ENCODE results near the gene POC1B.

The POC1B gene

DNA sequence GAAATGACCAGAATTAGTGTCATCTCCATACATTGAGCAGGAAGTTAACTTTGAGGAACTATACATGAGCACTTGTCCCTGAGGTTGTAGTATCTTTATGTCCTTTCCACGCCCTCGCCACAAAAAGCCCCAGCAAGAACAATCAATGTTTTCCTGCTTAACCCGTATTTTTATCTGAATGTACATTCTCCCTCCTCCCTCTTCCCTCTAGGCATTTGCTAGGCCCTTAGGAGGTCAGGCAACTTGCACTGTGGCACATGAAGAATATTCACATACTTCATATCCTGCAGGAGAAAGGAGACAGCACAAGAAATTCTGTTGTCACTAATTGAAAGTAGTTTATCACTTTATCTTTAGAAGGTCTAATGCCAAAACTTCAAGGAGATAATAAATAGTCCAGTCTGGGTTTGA, 155.4 kb downstream of the POC1B start:
- H3K9me3 Mint-ChIP-seq: no peaks in the 10 kb centered on the region
- H3K36me3 Mint-ChIP-seq (ENCODE audit: low read depth): no peaks in the 10 kb centered on the region

More for the DNA sequence above, 155.4 kb downstream of the POC1B start:
- peaks cover 18% of the 10 kb centered on the region for H3K4me1 Mint-ChIP-seq (ENCODE audit: low read depth)
- H3K4me3 Mint-ChIP-seq: no peak overlapping the region
- no peak overlapping the region for H3K27ac Mint-ChIP-seq
- H3K27me3 Mint-ChIP-seq: no peaks in the 10 kb centered on the region

All from stimulated activated naive CD8-positive, alpha-beta T cell treated with anti-CD3 and anti-CD28 coated beads, Interleukin-15, Interleukin-2, amounts not matched to agents 100 ng/mL and 50 ng/mL, for 24 hours (primary cell).